AG10803 (cell line): ENCODE measurements around the gene MTX3.
A peak's percentile ranks its signal among the peaks of the same experiment; 100 is the strongest.

Experiments used
- DNase-seq: peaks from one replicate; pipeline ENCODE4 v3.0.0; 2010; ENCODE audit warnings: low read depth
- H3K4me3 ChIP-seq: 2 replicates; pipeline ENCODE4 v1.5.1; 2011; ENCODE audit warnings: mild to moderate bottlenecking, low read length, control low read depth
- CTCF ChIP-seq: conservative IDR thresholded peaks from 2 replicates; pipeline ENCODE4 v1.5.1; 2011; ENCODE audit warnings: mild to moderate bottlenecking, low read length, control low read depth, inconsistent platforms

MTX3 gene

GRCh38 chr5:79959407-79959806 lies 31.7 kb downstream of the MTX3 start:
- DNase-seq = no peak
- no peak overlapping the region for H3K4me3 ChIP-seq
- TF ChIP-seq CTCF = no peak

GRCh38 chr5:79955941-79956670 lies 35.0 kb downstream of the MTX3 start:
- TF ChIP-seq CTCF = no peak
- peak; percentile 84 for DNase-seq

GRCh38 chr5:79955356-79955895 lies 35.6 kb downstream of the MTX3 start:
- no peak overlapping the region for H3K4me3 ChIP-seq
- no peak for TF ChIP-seq CTCF
- DNase-seq = no peak

More at GRCh38 chr5:79955941-79956670, 35.0 kb downstream of the MTX3 start:
- H3K4me3 ChIP-seq = no peak overlapping the region

GRCh38 chr5:79954620-79955019 lies 36.4 kb downstream of the MTX3 start:
- TF ChIP-seq CTCF = no peak
- DNase-seq = peak; percentile 44
- no peak overlapping the region for H3K4me3 ChIP-seq

- DNase-seq = no peak
- H3K4me3 ChIP-seq = no peak overlapping the region
- no peak for TF ChIP-seq CTCF
Observed at GRCh38 chr5:79947567-79947966, 43.5 kb downstream of the MTX3 start.

- no peak for TF ChIP-seq CTCF
- DNase-seq = no peak
- H3K4me3 ChIP-seq = no peak overlapping the region
Observed at GRCh38 chr5:79938468-79938867, 52.6 kb downstream of the MTX3 start.

- no peak for TF ChIP-seq CTCF
- H3K4me3 ChIP-seq = no peak overlapping the region
- peak; percentile 25 for DNase-seq
Observed at GRCh38 chr5:79936646-79937216, 54.3 kb downstream of the MTX3 start.
